B cell (primary cell): Measurements from ENCODE around the gene PGS1. TPM values are rescaled to one million over a fixed set of nuclear protein-coding genes. Genes with fewer than 3 reads are reported as not detected.

Source experiments
- ATAC-seq: fragments of 200-7000 bp; cut with Tn5 transposase; one replicate; pipeline ENCODE4 v1.10.0; 2021; ENCODE audit warnings: low read depth, mild to moderate bottlenecking, moderate number of reproducible peaks, moderate library complexity
- CTCF ChIA-PET: fragments of 350-600 bp; sonication (Branson Sonifier 250); formaldehyde crosslinking; loops from one replicate; lab custom pipeline; 2021; ENCODE audit warnings: antibody characterized with exemption, inconsistent platforms; lab: Charles Lee
- POLR2A ChIA-PET: fragments of 350-600 bp; sonication (Branson Sonifier 250); formaldehyde crosslinking; loops from one replicate; lab custom pipeline; 2021; ENCODE audit warnings: antibody characterized with exemption; lab: Charles Lee
- DNase-seq: peaks from one replicate; pipeline ENCODE4 v3.0.0; 2013
- H2AFZ ChIP-seq: 2 replicates; pipeline ENCODE4 v1.6.1; 2012; ENCODE audit warnings: mild to moderate bottlenecking, low read depth, low read length; ENCODE audit not compliant: insufficient read depth, poor library complexity, severe bottlenecking
- H3K27ac ChIP-seq, 2 donors: 1 replicate in 1 of 2; 2 replicates in 1 of 2; pipeline ENCODE4 v1.5.1; 2012 to 2013; ENCODE audit warnings: low read length in 2 of 2, mild to moderate bottlenecking in 2 of 2, moderate library complexity in 1 of 2
- H3K27me3 ChIP-seq, 4 experiments: fragments of 200-600 bp in 1 of 4; sonication (generic) in 1 of 4; replicated peaks in 1 of 4; 1 replicate in 2 of 4; 2 replicates in 2 of 4; pipeline versions ENCODE4 v1.6.1 to v1.7.0; 2013 to 2016; ENCODE audit warnings: low read length in 3 of 4, mild to moderate bottlenecking in 2 of 4, mixed read lengths in 1 of 4, moderate library complexity in 1 of 4; ENCODE audit not compliant: insufficient read depth in 4 of 4, control insufficient read depth in 3 of 4; ENCODE audit errors: control extremely low read depth in 1 of 4
- H3K36me3 ChIP-seq, 2 experiments: replicated peaks in 1 of 2; 1 replicate in 1 of 2; 2 replicates in 1 of 2; pipeline versions ENCODE4 v1.6.1 to v1.7.1; 2013; ENCODE audit warnings: low read length in 1 of 2; ENCODE audit not compliant: insufficient read depth in 2 of 2, control insufficient read depth in 1 of 2; ENCODE audit errors: control extremely low read depth in 1 of 2, extremely low read depth in 1 of 2
- H3K4me1 ChIP-seq, 2 donors: fragments of 200-600 bp in 1 of 2; sonication (generic) in 1 of 2; 1 replicate in 1 of 2; 2 replicates in 1 of 2; pipeline versions ENCODE4 v1.5.1 to v1.6.1; 2013 to 2017; ENCODE audit warnings: low read length in 2 of 2; ENCODE audit not compliant: control insufficient read depth in 2 of 2, insufficient read depth in 2 of 2
- H3K4me2 ChIP-seq: replicated peaks from 2 replicates; pipeline ENCODE3; 2012; ENCODE audit warnings: mild to moderate bottlenecking, low read depth, low read length; ENCODE audit not compliant: poor library complexity, severe bottlenecking
- H3K4me3 ChIP-seq, 5 experiments: fragments of 200-600 bp in 1 of 5; sonication (generic) in 1 of 5; 1 replicate in 3 of 5; 2 replicates in 2 of 5; pipeline versions ENCODE4 v1.5.1 to v1.7.0; 2011 to 2016; ENCODE audit warnings: low read length in 4 of 5, mild to moderate bottlenecking in 4 of 5, low read depth in 2 of 5, control low read depth in 1 of 5, moderate library complexity in 1 of 5; ENCODE audit not compliant: insufficient read depth in 1 of 5; ENCODE audit errors: control extremely low read depth in 1 of 5, extremely low read depth in 1 of 5
- H3K79me2 ChIP-seq: fragments of 200-600 bp; sonication (generic); one replicate; pipeline ENCODE4 v1.6.0; 2016; ENCODE audit warnings: low read length; ENCODE audit not compliant: control insufficient read depth, insufficient read depth
- H3K9ac ChIP-seq: fragments of 200-600 bp; sonication (generic); 2 replicates; pipeline ENCODE4 v1.6.1; 2017; ENCODE audit warnings: mild to moderate bottlenecking, low read length, moderate library complexity
- H3K9me3 ChIP-seq, 3 donors: one replicate each; pipeline versions ENCODE4 v1.6.1 to v1.7.1; 2013; ENCODE audit warnings: low read length in 2 of 3; ENCODE audit not compliant: control insufficient read depth in 2 of 3, insufficient read depth in 1 of 3; ENCODE audit errors: control extremely low read depth in 1 of 3
- H4K20me1 ChIP-seq: 2 replicates; pipeline ENCODE4 v1.6.0; 2012; ENCODE audit warnings: mild to moderate bottlenecking, low read length; ENCODE audit not compliant: insufficient read depth, control insufficient read depth, poor library complexity, severe bottlenecking
- H3K27ac Mint-ChIP-seq: one replicate; pipeline ENCODE4 v1.8.0; 2021; ENCODE audit warnings: mixed read lengths
- H3K27me3 Mint-ChIP-seq: one replicate; pipeline ENCODE4 v1.8.0; 2021; ENCODE audit warnings: mixed read lengths
- H3K4me1 Mint-ChIP-seq: one replicate; pipeline ENCODE4 v1.8.0; 2021; ENCODE audit warnings: mixed read lengths
- H3K4me3 Mint-ChIP-seq: one replicate; pipeline ENCODE4 v1.8.0; 2021; ENCODE audit warnings: mixed read lengths
- H3K9me3 Mint-ChIP-seq: one replicate; pipeline ENCODE4 v1.8.0; 2022; ENCODE audit warnings: mixed read lengths; ENCODE audit not compliant: insufficient read depth
- CTCF ChIP-seq: fragments of 200-600 bp; IDR thresholded peaks from one replicate; pipeline ENCODE4 v1.8.0; 2022; ENCODE audit warnings: antibody characterized with exemption, mild to moderate bottlenecking
- EZH2 ChIP-seq: IDR thresholded peaks from 2 replicates; pipeline ENCODE4 v1.6.1; 2012; ENCODE audit warnings: borderline replicate concordance, low read depth, mild to moderate bottlenecking, moderate library complexity, low read length; ENCODE audit not compliant: insufficient read depth, poor library complexity, severe bottlenecking
- WGBS: methylation state at CpG from one replicate; pipeline ENCODE4 v1.1.5; 2013; ENCODE audit warnings: missing lambda C conversion rate; ENCODE audit not compliant: insufficient coverage; 5-methylcytosine and 5-hydroxymethylcytosine counted together
- intact Hi-C: fragments of 100-400 bp; cut with micrococcal nuclease; formaldehyde crosslinking; loops from one replicate; pipeline ENCODE4 v1.10.0; 2022
- polyA plus RNA-seq: library from polyadenylated mRNA; depleted of rRNA; stranded (reverse); fragments of >200 nt; gene quantifications from 2 replicates; pipeline ENCODE4 v1.2.3, GENCODE V29; 2012
- total RNA-seq, 2 donors: library from RNA; stranded (reverse); fragments of 120-200 nt in 1 of 2; gene quantifications; 1 replicate in 1 of 2; 2 replicates in 1 of 2; pipeline versions ENCODE4 v1.2.3 to v1.2.4, GENCODE V29; 2013 to 2022

The PGS1 gene
- total and polyA plus RNA-seq, 2 donors (not counting 1 experiment from before 2014, with no cell fraction given): 85.1 to 88.3 TPM

- 70% methylated on average over 20 of the region's 23 CpGs for WGBS
- ATAC-seq (no peak), DNase-seq (no peak)
- Histone ChIP-seq H3K36me3 (peaks cover 0 to 6% of the 10 kb centered on the region in 2 experiments), H3K4me1 (peaks cover 63 to 78% of the 10 kb centered on the region in 2 donors), H3K4me2 (peak overlapping the region; percentile 60), H3K9ac (peak overlapping the region; percentile 30), H3K27me3 (no peaks in the 10 kb centered on the region), H3K4me3 (no peak overlapping the region), H2AFZ (peak overlapping the region; percentile 16), H3K9me3 (no peaks in the 10 kb centered on the region), H4K20me1 (peaks cover 77% of the 10 kb centered on the region), H3K27ac (peak overlapping the region; percentile 28 to 78), H3K79me2 (peaks cover 98% of the 10 kb centered on the region)
- H3K27ac Mint-ChIP-seq: peak overlapping the region; percentile 71
- POLR2A ChIA-PET: no interaction called here
- H3K4me3 Mint-ChIP-seq: peak overlapping the region; percentile 62
- CTCF ChIA-PET: interaction anchor here (1.4 kb wide), 1 partner anchor 38 kb away, joined by 4 read pairs; no protein-coding TSS in a partner anchor
- H3K4me1 Mint-ChIP-seq: peaks cover 77% of the 10 kb centered on the region
- no peaks in the 10 kb centered on the region for H3K27me3 Mint-ChIP-seq
- no peaks in the 10 kb centered on the region for H3K9me3 Mint-ChIP-seq
- TF ChIP-seq EZH2 (no peak), CTCF (no peak)
- intact Hi-C loops: loop anchor here (5.0 kb wide), 1 partner anchor 33 kb away; no protein-coding TSS in a partner anchor
These were observed 6.2 kb downstream of the PGS1 start for GRCh38 chr17:78384479-78385175.
